ENCODE data around the gene PARVA.

- TF ChIP-seq CTCF (IDR thresholded peaks at IDR 0.05) (no peak), ZFX (IDR thresholded peaks at IDR 0.05; ENCODE audit: borderline replicate concordance) (no peak)
These were observed 10.8 kb downstream of the PARVA start for GRCh38 chr11:12388173-12388572.
